HG03175 (cell line): ENCODE data around the gene EIF1B.

Source experiments
- ATAC-seq: cut with Tn5 transposase; IDR thresholded peaks from one replicate; pipeline ENCODE4 v1.9.1; 2021; ENCODE audit warnings: mild to moderate bottlenecking, moderate library complexity; ENCODE audit not compliant: unreplicated experiment

EIF1B gene

GRCh38 chr3:40308725-40309417 lies 636 bp upstream of the EIF1B start:
- no peak for ATAC-seq

- ATAC-seq = peak; percentile 29
Observed at GRCh38 chr3:40309925-40310695, 603 bp downstream of the EIF1B start.

GRCh38 chr3:40310705-40311104 lies 1.2 kb downstream of the EIF1B start:
- no peak for ATAC-seq

- no peak for ATAC-seq
Observed at GRCh38 chr3:40312661-40313226, 3.2 kb downstream of the EIF1B start.

- ATAC-seq = no peak
Observed at GRCh38 chr3:40313975-40314860, 4.7 kb downstream of the EIF1B start.

GRCh38 chr3:40317061-40317855 lies 7.8 kb downstream of the EIF1B start:
- ATAC-seq = peak; percentile 79

GRCh38 chr3:40321818-40322217 lies 12.3 kb downstream of the EIF1B start:
- no peak for ATAC-seq

GRCh38 chr3:40323946-40324345 lies 14.4 kb downstream of the EIF1B start:
- no peak for ATAC-seq

- ATAC-seq = no peak
Observed at GRCh38 chr3:40324621-40325020, 15.1 kb downstream of the EIF1B start.

- no peak for ATAC-seq
Observed at GRCh38 chr3:40325465-40325864, 16.0 kb downstream of the EIF1B start.

GRCh38 chr3:40328374-40328773 lies 18.9 kb downstream of the EIF1B start:
- no peak for ATAC-seq

GRCh38 chr3:40329071-40329470 lies 19.6 kb downstream of the EIF1B start:
- ATAC-seq = no peak

GRCh38 chr3:40332684-40333083 lies 23.2 kb downstream of the EIF1B start:
- no peak for ATAC-seq

GRCh38 chr3:40333416-40333815 lies 23.9 kb downstream of the EIF1B start:
- ATAC-seq = no peak

- no peak for ATAC-seq
Observed at GRCh38 chr3:40333852-40334251, 24.3 kb downstream of the EIF1B start.

GRCh38 chr3:40336101-40336500 lies 26.6 kb downstream of the EIF1B start:
- no peak for ATAC-seq

GRCh38 chr3:40336511-40337135 lies 27.1 kb downstream of the EIF1B start:
- no peak for ATAC-seq

GRCh38 chr3:40337136-40338108 lies 27.9 kb downstream of the EIF1B start:
- peak; percentile 54 for ATAC-seq

- ATAC-seq = no peak
Observed at GRCh38 chr3:40339871-40340270, 30.4 kb downstream of the EIF1B start.
